ENCODE data around the gene C1orf146. TPM values are rescaled to one million over a fixed set of nuclear protein-coding genes. Genes with fewer than 3 reads are reported as not detected.

The C1orf146 gene
- total and polyA plus RNA-seq, 2 of the 4 experiments (the other 2 are of a cell fraction): not detected

DNA sequence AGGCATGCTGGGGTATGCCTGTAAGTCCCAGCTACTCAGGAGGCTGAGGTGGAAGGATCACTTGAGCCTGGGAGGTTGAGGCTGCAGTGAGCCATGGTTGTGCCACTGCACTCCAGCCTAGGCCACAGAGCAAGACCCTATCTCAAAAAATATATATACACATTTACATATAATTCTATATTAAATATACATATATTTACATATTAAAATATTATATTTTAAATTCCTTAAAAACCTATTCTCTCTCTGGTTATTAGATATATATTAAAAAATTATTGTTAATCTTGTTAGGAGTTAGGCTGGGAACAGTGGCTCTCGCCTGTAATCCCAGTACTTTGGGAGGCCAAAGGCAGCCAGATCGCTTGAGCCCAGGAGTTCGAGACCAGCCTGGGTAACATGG is 58.4 kb downstream of the C1orf146 start:
- H2AFZ ChIP-seq (replicated peaks; ENCODE audit: low read length, poor library complexity): no peak overlapping the region
- H3K4me1 ChIP-seq (ENCODE audit: control insufficient read depth, insufficient read depth, low read length): peaks cover 3% of the 10 kb centered on the region
- dilution Hi-C loops (cut with HindIII; ENCODE audit: low sequenced_read_pairs, unreplicated experiment) (no loop called here), in situ Hi-C loops (cut with MboI; ENCODE audit: low sequenced_read_pairs) (no loop called here), intact Hi-C loops (cut with micrococcal nuclease) (no loop called here)
- no peak overlapping the region for H2BK15ac ChIP-seq (ENCODE audit: low read depth, low read length)
- no peaks in the 10 kb centered on the region for H3K27me3 ChIP-seq (ENCODE audit: control insufficient read depth, insufficient read depth, low read length)
- H3K14ac ChIP-seq (replicated peaks; ENCODE audit: low read depth, low read length): 0 out of 2 replicates have a peak overlapping the region, but pooled peaks have one; percentile 8
- no peak overlapping the region for H3K23ac ChIP-seq (ENCODE audit: low read depth, low read length)
- H3K79me1 ChIP-seq (ENCODE audit: low read depth in 1 of 2, low read length in 2 of 2): peaks cover 0 to 11% of the 10 kb centered on the region in 2 experiments; a peak in 1 of 4 replicates
- ATAC-seq (ENCODE audit: low read depth) (no peak), DNase-seq (no peak)
- no peak overlapping the region for H4K5ac ChIP-seq (ENCODE audit: low read depth, low read length)
- H4K8ac ChIP-seq (ENCODE audit: low read depth in 2 of 2, low read length in 2 of 2): no peak overlapping the region
- H4K91ac ChIP-seq (ENCODE audit: insufficient read depth, low read depth, low read length): peak overlapping the region; percentile 21; the same call in 1 of the 2 replicates
- TF ChIP-seq MAFK (IDR thresholded peaks at IDR 0.05; ENCODE audit: low read depth, low read length): no peak
- TF ChIP-seq, protein P1, sequence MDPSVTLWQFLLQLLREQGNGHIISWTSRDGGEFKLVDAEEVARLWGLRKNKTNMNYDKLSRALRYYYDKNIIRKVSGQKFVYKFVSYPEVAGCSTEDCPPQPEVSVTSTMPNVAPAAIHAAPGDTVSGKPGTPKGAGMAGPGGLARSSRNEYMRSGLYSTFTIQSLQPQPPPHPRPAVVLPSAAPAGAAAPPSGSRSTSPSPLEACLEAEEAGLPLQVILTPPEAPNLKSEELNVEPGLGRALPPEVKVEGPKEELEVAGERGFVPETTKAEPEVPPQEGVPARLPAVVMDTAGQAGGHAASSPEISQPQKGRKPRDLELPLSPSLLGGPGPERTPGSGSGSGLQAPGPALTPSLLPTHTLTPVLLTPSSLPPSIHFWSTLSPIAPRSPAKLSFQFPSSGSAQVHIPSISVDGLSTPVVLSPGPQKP (IDR thresholded peaks at IDR 0.05; ENCODE audit: borderline replicate concordance, low read depth, low read length): no peak
- H2BK120ac ChIP-seq (ENCODE audit: low read depth, low read length): peak overlapping the region; percentile 19; the same call in 1 of the 2 replicates
- no peak overlapping the region for H3K4me2 ChIP-seq (ENCODE audit: low read depth, low read length)
- H2BK5ac ChIP-seq (ENCODE audit: low read depth, low read length, poor library complexity, severe bottlenecking): no peak overlapping the region
- no peak overlapping the region for H3K18ac ChIP-seq (ENCODE audit: low read depth, low read length)
- peaks cover 10% of the 10 kb centered on the region for H3K36me3 ChIP-seq (ENCODE audit: control insufficient read depth, insufficient read depth, low read length)
- H3K56ac ChIP-seq (ENCODE audit: extremely low read depth, insufficient read depth, low read length): no peak overlapping the region
- peaks cover 12% of the 10 kb centered on the region for H3K9me1 ChIP-seq (ENCODE audit: insufficient read depth, low read length)
- ChIA-PET CTCF (interaction anchor here (0.6 kb wide), 1 partner anchor 1399 kb away, joined by 3 read pairs; no protein-coding TSS in a partner anchor), POLR2A (ENCODE audit: unreplicated experiment) (no interaction called here)
- BruUV-seq (replicated peaks): no TSS peak
- H3K4ac ChIP-seq (ENCODE audit: low read depth, low read length): peak overlapping the region; percentile 70
- H2AK5ac ChIP-seq (ENCODE audit: low read depth, low read length): no peak overlapping the region
- H2BK20ac ChIP-seq (ENCODE audit: low read depth, low read length): no peak overlapping the region
- no peak overlapping the region for H3K4me3 ChIP-seq (ENCODE audit: insufficient read depth, low read depth, low read length)
- H4K20me1 ChIP-seq (ENCODE audit: insufficient read depth, low read length): no peaks in the 10 kb centered on the region
- no peak overlapping the region for H2AK9ac ChIP-seq (replicated peaks; ENCODE audit: low read depth, low read length, poor library complexity)
- H3K9me3 ChIP-seq (ENCODE audit: control insufficient read depth, insufficient read depth, low read length): no peaks in the 10 kb centered on the region
- no CpG with 5 or more reads among the region's 3 CpGs for WGBS, 2 experiments (ENCODE audit: extremely low coverage in 2 of 2, insufficient read length in 1 of 2)
- H3K27ac ChIP-seq (ENCODE audit: insufficient read depth, low read length): no peak overlapping the region
- H3K9ac ChIP-seq (ENCODE audit: low read depth, low read length): no peak overlapping the region
